Smooth muscle cell (in vitro differentiated cells): Measurements from ENCODE around the gene NEK1. TPM values are rescaled to one million over a fixed set of nuclear protein-coding genes. Genes with fewer than 3 reads are reported as not detected.

Experiments used
- DNase-seq: peaks from one replicate; lab custom pipeline; 2025; ENCODE audit not compliant: unreplicated experiment; lab: John Stamatoyannopoulos, UW
- H2AFZ ChIP-seq: fragments of 200-600 bp; sonication (generic); 2 replicates; pipeline ENCODE4 v1.6.0; 2016; ENCODE audit warnings: antibody characterized with exemption, low read depth, mild to moderate bottlenecking
- H3F3A ChIP-seq: fragments of 200-600 bp; sonication (generic); 2 replicates; pipeline ENCODE4 v1.6.0; 2017; ENCODE audit warnings: antibody characterized with exemption, low read depth
- H3K27ac ChIP-seq: fragments of 200-600 bp; sonication (generic); 2 replicates; pipeline ENCODE4 v1.5.1; 2016; ENCODE audit warnings: low read depth, mild to moderate bottlenecking
- H3K27me3 ChIP-seq: fragments of 200-600 bp; sonication (generic); 2 replicates; pipeline ENCODE4 v1.6.1; 2016; ENCODE audit warnings: low read depth, mild to moderate bottlenecking
- H3K36me3 ChIP-seq: fragments of 200-600 bp; sonication (generic); 2 replicates; pipeline ENCODE4 v1.5.1; 2016; ENCODE audit warnings: low read depth
- H3K4me1 ChIP-seq: fragments of 200-600 bp; sonication (generic); 2 replicates; pipeline ENCODE4 v1.5.1; 2016; ENCODE audit warnings: low read depth
- H3K4me2 ChIP-seq: fragments of 200-600 bp; sonication (generic); 2 replicates; pipeline ENCODE4 v1.6.0; 2016; ENCODE audit warnings: mild to moderate bottlenecking
- H3K4me3 ChIP-seq: fragments of 200-600 bp; sonication (generic); 2 replicates; pipeline ENCODE4 v1.5.1; 2016; ENCODE audit warnings: mild to moderate bottlenecking
- H3K79me2 ChIP-seq: fragments of 200-600 bp; sonication (generic); 2 replicates; pipeline ENCODE4 v1.6.0; 2016; ENCODE audit warnings: low read depth, mild to moderate bottlenecking
- H3K9ac ChIP-seq: fragments of 200-600 bp; sonication (generic); 2 replicates; pipeline ENCODE4 v1.6.0; 2016; ENCODE audit warnings: low read depth
- H3K9me3 ChIP-seq: fragments of 200-600 bp; sonication (generic); replicated peaks from 2 replicates; pipeline ENCODE4 v1.5.1; 2016; ENCODE audit warnings: low read depth
- H4K20me1 ChIP-seq: fragments of 200-600 bp; sonication (generic); 2 replicates; pipeline ENCODE4 v1.6.0; 2016; ENCODE audit warnings: low read depth
- CTCF ChIP-seq: fragments of 200-600 bp; sonication (generic); IDR thresholded peaks from 2 replicates; pipeline ENCODE4 v1.5.1; 2017; ENCODE audit warnings: borderline replicate concordance, mild to moderate bottlenecking, antibody characterized with exemption; ENCODE audit not compliant: insufficient read depth, poor library complexity, severe bottlenecking
- WGBS: methylation state at CpG from one replicate; pipeline ENCODE4 v1.1.7; 2016; ENCODE audit warnings: low lambda C conversion rate; 5-methylcytosine and 5-hydroxymethylcytosine counted together
- polyA plus RNA-seq: library from polyadenylated mRNA; unstranded; fragments of >200 nt; fragmentation: Nextera tagmentation; extraction: Ambion mirVana; gene quantifications from 2 replicates; pipeline ENCODE4 v1.2.1, GENCODE V29; 2016
- total RNA-seq: library from RNA; depleted of rRNA; stranded (reverse); fragments of >200 nt; gene quantifications from 2 replicates; pipeline ENCODE4 v1.2.3, GENCODE V29; 2014

The NEK1 gene
- total and polyA plus RNA-seq, 2 experiments from 2014 or later = 10.5 to 11.8 TPM

GRCh38 chr4:169659716-169660670 is 47.6 kb upstream of the NEK1 start:
- Histone ChIP-seq H2AFZ (peak overlapping the region; percentile 46), H3K79me2 (peaks cover 79% of the 10 kb centered on the region), H3K27ac (peak overlapping the region; percentile 100), H3K9ac (peak overlapping the region; percentile 99), H3K4me1 (peaks cover 40% of the 10 kb centered on the region), H3K36me3 (no peaks in the 10 kb centered on the region), H3F3A (peaks cover 32% of the 10 kb centered on the region), H3K4me3 (peak overlapping the region; percentile 62), H3K27me3 (no peaks in the 10 kb centered on the region), H3K9me3 (no peaks in the 10 kb centered on the region), H3K4me2 (peak overlapping the region; percentile 90), H4K20me1 (no peaks in the 10 kb centered on the region)
- peak; percentile 5 for DNase-seq
- TF ChIP-seq CTCF = no peak
- 1% methylated on average over 14 of the region's 14 CpGs for WGBS

- Histone ChIP-seq H3K4me3 (peak overlapping the region; percentile 62), H3K36me3 (no peaks in the 10 kb centered on the region), H3K4me2 (peak overlapping the region; percentile 90), H3K79me2 (peaks cover 79% of the 10 kb centered on the region), H3K27ac (peak overlapping the region; percentile 100), H4K20me1 (no peaks in the 10 kb centered on the region), H3K9ac (peak overlapping the region; percentile 99), H3K4me1 (peaks cover 34% of the 10 kb centered on the region), H3F3A (peaks cover 32% of the 10 kb centered on the region), H3K27me3 (no peaks in the 10 kb centered on the region), H3K9me3 (no peaks in the 10 kb centered on the region), H2AFZ (peak overlapping the region; percentile 46)
- DNase-seq = no peak
- WGBS = 35% methylated on average over 6 of the region's 6 CpGs
- no peak for TF ChIP-seq CTCF
Measured at GRCh38 chr4:169658975-169659715, 46.8 kb upstream of the NEK1 start.

- H2AFZ ChIP-seq = no peak overlapping the region
- peaks cover 76% of the 10 kb centered on the region for H3K79me2 ChIP-seq
- no peak overlapping the region for H3K4me3 ChIP-seq
- peaks cover 34% of the 10 kb centered on the region for H3K4me1 ChIP-seq
- peaks cover 32% of the 10 kb centered on the region for H3F3A ChIP-seq
- WGBS = 72% methylated on average over 2 of the region's 2 CpGs
- H3K4me2 ChIP-seq = peak overlapping the region; percentile 90
- TF ChIP-seq CTCF = no peak
- no peaks in the 10 kb centered on the region for H3K36me3 ChIP-seq
- no peaks in the 10 kb centered on the region for H4K20me1 ChIP-seq
- H3K27me3 ChIP-seq = no peaks in the 10 kb centered on the region
- H3K27ac ChIP-seq = peak overlapping the region; percentile 100
- peak overlapping the region; percentile 99 for H3K9ac ChIP-seq
- no peak for DNase-seq
- H3K9me3 ChIP-seq = no peaks in the 10 kb centered on the region
Measured at GRCh38 chr4:169658196-169658595, 45.8 kb upstream of the NEK1 start.
